Neural cell (in vitro differentiated cells): Measurements from ENCODE around the gene PDE7B.

ENCODE experiments used
- CTCF ChIP-seq: fragments of 450-650 bp; IDR thresholded peaks from 2 replicates; pipeline ENCODE4 v1.5.1; 2014; ENCODE audit warnings: antibody characterized with exemption, mild to moderate bottlenecking, moderate library complexity; ENCODE audit not compliant: poor library complexity, severe bottlenecking
- EP300 ChIP-seq: fragments of 450-650 bp; conservative IDR thresholded peaks from 2 replicates; pipeline ENCODE4 v1.6.1; 2014; ENCODE audit warnings: antibody characterized with exemption, mild to moderate bottlenecking, moderate library complexity; ENCODE audit not compliant: poor library complexity, severe bottlenecking
- POLR2AphosphoS5 ChIP-seq: IDR thresholded peaks from 2 replicates; pipeline ENCODE4 v1.6.1; 2012
- RAD21 ChIP-seq: fragments of 450-650 bp; conservative IDR thresholded peaks from 2 replicates; pipeline ENCODE4 v1.6.1; 2014; ENCODE audit warnings: antibody characterized with exemption, mild to moderate bottlenecking, moderate library complexity
- TAF1 ChIP-seq: IDR thresholded peaks from 2 replicates; pipeline ENCODE4 v1.6.1; 2012; ENCODE audit warnings: low read depth

DNA sequence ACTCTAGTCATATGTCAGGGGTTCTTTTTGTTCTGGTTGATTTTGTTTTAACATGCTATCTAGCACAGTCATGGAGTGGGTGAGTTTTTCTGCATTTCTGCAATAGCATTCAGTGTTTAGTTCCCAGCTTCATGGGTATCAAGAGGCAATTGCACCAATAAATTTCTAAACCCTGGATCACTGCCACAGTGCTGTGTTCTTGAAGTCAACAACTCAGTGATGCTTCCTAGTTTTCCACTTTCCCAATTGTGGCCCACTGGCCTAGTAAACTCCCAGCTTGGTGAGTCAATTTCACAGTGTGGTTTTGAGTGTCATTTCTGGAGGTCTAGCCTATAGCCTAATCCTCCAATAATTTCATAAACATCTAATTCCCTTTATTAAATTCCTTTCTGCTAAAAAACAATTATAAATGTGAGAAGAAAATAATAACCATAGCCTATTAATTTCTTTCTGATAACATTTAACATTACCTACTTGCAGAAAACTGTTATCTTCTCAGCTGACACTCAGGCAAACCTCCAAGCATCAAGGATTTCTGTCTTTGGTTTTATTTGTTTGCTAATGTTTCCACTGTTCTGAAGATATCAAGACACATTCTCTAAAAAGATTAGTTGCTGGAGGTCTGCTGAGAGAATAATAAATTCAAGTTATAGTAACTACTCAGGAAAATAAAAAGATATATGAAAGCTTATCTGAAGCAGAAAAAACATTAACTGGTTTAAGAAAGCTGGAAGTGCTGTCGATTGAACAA is 89.9 kb downstream of the PDE7B start:
- TF ChIP-seq RAD21: no peak
- no peak for TF ChIP-seq CTCF
- TF ChIP-seq POLR2AphosphoS5: no peak
- no peak for TF ChIP-seq EP300
- TF ChIP-seq TAF1: no peak
